Kidney glomerular epithelial cell (primary cell): ENCODE data around the gene PAXX.
A peak's percentile ranks its signal among the peaks of the same experiment; 100 is the strongest.

Source experiments
- DNase-seq: peaks from one replicate; lab custom pipeline; 2025; lab: John Stamatoyannopoulos, UW

Gene PAXX, protein sequence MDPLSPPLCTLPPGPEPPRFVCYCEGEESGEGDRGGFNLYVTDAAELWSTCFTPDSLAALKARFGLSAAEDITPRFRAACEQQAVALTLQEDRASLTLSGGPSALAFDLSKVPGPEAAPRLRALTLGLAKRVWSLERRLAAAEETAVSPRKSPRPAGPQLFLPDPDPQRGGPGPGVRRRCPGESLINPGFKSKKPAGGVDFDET

DNA sequence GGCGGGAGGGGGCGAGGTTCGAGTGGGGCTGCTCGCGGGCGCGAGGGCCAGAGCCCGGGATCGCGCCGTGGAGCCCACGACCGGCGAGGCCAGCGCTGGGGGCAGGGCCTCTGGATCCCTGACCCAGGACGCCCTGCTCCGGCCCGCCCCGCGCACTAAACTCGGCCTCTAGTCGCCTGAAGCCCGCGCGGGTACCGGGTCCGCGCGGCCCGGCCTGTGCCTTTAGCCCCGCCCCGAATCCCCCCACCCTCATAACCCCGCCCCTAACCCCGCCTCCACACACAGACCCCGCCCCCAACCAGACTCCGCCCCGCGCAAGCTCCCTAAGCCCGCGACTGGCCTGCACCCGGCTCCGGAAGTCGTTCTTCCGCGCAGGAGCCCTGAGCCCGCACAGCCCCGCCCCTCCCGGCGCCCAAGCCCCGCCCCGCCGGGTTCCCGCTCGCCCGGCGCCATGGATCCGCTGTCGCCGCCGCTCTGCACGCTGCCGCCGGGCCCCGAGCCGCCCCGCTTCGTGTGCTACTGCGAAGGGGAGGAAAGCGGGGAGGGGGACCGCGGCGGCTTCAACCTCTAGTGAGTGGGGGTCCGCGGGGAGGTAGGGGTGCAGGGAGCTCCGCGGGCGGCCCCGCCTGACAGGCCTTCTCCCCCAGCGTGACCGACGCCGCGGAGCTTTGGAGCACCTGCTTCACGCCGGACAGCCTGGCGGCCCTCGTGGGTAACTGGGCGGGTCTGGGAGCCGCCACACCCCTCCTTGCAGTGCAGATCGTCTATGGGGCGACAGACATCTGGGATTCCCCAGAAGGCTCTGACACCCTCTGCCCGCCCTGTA lies at the start of gene PAXX:
Gene PAXX, plus strand, starts transcription at position 430 of the 826 bp plus-strand sequence. Its CDS starts 22 bp downstream, at position 452.
- DNase-seq: peak; percentile 67

DNA sequence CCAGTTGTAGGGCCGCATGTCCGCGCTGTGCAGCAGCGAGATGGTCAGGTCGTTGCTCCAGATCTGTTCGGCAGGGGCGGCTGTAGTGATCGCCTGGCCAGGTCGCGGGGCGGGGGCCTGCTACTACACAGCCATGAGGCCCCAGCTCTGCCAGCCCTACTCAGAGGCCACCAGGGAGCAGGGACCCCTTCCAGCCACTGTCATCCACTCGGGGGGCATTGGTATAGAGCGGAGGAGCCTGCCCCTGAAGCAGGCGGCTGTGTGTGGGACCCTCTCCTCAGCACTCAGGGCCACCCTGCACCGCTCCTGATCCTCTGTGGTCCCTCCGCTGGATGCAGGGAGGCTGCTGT lies 49.4 kb upstream of the PAXX start:
- DNase-seq: no peak

DNA sequence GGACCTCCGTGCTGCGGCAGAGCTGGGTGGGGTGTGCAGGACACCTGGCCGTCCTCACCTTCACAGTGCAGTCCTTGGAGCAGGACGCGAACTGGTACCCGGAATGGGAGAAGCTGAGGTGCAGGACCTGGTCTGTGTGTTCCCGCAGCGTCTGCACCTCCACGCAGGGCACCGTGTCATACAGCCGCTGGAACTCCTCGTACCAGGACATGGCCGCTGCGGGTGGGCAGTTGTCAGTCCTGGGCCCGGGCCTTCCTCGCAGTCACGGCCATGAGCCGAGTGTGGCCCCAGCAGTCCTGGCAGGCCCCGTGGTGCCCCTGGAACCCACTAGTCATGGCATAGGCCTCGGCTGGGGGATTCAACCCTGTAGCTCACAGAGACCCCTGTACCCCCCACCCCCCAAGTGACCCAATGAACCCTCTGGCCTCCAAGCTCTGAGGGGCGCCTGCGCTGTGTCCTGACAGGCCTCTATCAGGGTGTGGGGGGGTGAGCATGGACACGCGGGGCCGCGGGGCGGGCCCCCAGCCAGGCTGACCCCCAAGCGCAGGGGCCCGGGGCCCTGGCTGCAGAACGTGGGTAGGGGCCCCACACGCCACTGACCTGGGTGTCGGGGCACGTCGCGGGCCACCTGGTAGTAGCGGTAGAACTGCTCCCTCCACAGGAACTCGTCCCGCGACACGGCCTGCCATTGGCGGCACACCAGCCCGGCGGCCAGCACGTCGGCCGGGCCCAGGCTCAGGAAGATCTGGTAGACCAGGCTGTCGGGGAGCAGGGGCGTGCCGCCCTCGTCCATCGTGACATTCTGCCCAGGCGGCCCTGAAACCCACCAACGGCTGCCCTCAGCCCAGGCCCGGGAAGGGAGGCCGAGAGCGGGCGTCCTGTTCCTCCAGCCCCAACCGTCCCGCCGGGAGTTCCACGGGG lies 48.7 kb upstream of the PAXX start:
- DNase-seq: no peak

DNA sequence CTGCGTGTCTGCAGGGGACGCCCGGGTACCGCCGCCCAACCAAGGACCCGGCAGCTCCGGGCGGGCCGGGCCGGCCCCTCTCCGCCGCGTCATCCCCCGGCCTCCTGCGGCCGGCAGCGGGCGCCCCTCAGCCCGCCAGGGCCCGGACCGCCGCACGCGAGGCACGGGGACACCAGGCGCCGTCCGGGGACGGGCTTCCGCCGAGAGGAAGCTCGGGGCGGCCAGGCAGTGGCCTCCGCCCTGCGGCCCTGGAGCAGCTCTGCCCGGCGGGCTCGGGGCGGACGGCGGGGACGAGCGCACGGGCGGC lies 48.1 kb upstream of the PAXX start:
- DNase-seq: no peak

DNA sequence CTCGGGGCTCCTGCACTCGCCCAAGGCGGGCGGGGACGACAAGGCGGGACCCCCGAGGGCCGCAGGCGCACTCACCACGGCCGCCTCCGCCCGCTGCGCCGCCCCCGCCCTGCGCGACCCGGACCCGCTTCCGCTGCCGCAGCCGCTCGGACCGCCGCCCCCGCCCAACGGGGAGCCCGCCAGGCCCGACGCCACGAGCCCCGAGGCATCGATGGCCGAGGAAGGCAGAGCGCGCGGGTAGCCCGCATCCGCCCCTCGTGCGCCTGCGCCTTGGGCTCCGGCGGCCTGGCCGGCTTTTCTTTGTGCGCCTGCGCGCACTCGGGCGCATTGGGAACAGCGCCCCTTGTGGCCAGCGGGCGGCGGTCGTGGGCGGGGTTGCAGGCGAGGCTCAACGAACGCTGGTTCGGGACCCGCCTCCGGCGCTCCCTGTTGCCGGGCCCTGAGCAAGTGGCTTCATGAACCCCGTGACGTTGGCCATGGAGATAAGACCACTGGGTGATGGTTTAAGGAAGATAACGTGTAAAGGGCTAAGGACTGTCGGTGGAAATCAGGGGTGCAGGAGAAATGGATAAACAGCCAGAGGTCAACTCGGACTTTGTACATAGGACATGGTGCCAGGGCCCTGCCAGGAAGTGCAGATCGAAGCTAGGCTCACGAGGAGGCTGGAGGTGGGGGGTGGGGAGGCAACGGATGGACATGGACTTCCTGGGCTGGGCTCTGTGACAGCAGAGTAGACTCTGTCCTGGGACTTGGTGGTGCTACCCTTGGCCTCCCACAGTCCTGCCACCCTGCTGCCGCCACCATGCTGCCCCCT lies 47.5 kb upstream of the PAXX start, which contains the start of the genes C8G and FBXW5:
Gene C8G, plus strand, starts transcription at position 725 of the 814 bp plus-strand sequence. Its CDS starts 78 bp downstream, at position 803.
Gene FBXW5, minus strand, starts transcription at position 220 of the 814 bp plus-strand sequence. CDS start 655 bp downstream, outside the sequence.
- peak; percentile 91 for DNase-seq

DNA sequence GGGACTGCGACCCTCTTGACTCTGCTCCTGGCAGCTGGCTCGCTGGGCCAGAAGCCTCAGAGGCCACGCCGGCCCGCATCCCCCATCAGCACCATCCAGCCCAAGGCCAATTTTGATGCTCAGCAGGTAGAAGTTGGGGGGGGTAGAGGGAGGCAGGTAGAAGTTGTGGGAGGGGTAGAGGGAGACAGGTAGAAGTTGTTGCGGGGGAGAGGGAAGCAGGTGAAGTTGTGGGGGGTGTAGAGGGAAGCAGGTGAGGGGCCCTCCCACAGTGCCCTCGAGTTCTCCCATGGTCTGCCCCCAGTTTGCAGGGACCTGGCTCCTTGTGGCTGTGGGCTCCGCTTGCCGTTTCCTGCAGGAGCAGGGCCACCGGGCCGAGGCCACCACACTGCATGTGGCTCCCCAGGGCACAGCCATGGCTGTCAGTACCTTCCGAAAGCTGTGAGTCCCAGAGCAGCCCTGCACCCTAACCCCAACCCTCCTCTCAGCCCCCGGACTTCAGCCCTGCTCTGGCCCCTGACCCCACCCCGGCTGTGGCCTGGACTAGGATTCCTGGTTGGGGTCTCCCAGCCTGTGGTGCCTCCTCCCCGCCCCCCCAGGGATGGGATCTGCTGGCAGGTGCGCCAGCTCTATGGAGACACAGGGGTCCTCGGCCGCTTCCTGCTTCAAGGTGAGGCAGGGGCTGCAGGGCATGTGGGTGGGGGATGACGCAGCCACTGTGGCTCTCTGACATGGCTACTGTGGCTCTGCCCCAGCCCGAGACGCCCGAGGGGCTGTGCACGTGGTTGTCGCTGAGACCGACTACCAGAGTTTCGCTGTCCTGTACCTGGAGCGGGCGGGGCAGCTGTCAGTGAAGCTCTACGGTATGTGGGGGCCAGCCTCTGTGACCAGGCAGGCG lies 46.6 kb upstream of the PAXX start:
- no peak for DNase-seq

DNA sequence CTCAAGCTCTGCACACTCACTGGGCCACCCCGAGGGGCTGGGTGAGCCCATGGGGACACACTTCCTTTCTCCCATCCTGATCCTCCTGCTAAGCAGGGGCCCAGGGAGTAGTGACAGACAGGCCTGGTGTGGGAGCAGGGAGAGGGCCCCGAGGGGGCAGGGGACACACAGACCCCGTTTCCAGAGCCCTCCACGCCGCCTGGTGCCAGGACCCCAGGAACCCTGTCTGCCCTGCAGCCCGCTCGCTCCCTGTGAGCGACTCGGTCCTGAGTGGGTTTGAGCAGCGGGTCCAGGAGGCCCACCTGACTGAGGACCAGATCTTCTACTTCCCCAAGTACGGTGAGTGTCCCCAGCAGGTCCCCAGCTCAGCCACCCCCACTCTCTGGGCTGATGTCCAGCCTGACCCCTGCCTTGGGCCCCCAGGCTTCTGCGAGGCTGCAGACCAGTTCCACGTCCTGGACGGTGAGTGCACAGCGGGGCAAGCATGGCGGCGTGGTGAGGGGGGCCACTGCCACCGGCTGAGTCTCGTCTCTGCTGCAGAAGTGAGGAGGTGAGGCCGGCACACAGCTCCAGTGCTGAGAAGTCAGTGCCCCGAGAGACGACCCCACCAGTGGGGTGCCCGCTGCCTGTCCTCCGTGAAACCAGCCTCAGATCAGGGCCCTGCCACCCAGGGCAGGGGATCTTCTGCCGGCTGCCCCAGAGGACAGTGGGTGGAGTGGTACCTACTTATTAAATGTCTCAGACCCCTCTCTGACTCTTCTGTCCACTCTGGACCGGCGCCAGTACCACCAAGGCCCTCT lies 45.8 kb upstream of the PAXX start:
- DNase-seq: no peak

DNA sequence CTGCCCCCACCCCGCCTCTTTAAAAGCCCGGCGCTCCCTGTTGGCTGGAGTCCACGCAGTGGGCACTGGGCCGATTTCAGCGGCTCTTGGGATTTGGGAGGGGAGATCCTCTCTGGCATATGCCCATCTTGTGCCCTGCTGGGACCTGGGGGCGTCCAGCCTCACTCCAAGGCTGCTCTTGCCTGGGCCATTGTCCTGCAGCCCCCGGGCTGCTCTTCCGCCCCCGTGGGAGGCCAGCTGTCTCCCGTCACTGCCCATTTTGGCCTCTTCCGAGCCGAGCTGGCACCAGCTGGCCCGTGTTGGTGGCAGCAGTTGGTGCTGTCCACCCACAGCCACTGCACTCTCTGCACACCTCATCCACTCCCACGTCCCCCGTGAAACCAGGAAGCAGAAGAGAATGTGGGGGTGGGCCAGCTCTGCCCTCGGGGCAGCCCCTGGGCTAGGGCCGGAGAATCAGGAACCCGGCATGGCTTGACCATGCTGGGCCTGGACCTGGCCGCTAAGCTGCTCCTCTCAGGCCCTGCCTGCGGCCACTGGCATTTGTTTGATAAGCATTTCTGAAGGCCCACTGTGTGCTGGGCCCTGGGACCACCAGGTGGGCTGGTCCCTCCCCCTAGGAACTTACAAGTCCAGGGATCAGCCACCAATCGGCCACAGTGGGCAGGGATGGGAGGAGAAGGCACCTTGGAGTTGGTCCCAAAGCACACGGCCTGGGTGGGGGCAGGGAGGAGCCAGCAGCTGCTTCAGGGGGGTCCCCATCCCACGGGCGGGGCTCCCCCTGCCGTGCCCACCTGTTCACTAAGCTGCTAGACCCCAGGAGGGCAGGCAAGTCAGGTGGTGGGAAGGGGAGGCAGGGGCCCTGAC lies 45.0 kb upstream of the PAXX start:
- DNase-seq: no peak

DNA sequence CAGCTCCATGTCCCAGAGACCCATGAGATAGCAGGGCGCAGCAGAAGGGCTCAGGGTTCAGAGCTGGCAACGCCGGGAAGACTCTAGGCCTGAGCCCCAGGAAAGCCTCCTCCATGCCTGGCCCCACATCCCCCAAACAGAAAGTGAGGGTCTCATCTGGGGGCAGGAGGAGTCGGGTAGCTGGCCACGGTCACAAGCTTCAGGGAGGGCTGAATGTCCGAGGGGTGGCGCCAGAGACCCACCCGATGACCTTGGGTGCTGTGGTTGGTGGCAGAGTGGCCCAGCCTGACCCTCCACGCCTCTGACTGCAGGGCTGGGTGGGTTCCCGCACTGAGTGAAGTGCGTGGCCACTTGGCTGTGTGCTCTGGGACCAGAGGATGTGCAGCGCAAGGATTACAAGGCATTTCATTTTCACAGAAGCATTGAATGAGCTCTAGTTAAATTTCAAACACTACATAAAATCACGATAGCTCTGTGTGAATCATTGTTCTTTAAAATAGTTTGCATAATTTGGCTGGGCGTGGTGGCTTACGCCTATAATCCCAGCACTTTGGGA lies 44.2 kb upstream of the PAXX start:
- no peak for DNase-seq

DNA sequence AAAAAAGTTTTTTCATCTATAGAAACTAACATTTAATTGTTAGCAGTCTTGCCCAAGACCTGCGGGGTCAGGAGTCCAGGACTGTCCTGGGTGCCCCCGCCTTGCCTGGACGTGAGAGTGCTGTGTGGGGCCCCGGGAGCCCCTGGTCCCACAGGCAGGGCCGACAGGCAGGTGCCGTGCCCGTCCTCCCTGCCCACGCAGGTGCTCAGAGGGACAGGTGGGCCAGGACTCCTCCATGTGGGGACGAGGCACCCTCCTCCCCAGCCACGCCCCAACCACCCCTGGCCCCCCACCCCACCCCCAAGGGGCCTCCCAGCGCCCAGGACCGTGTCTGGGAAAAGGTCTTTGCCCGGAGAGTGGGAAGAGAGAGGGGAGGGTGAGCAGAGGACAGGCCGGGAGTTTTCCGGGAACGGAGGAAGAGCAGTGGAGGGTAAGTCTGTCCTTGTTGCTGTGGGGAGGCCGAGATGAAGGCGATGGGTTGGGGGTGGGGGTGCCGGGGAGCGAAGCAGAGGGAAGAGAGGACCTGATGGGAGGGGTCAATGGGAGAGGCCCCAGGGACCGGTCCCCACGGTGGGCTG lies 42.9 kb upstream of the PAXX start:
- DNase-seq: no peak

DNA sequence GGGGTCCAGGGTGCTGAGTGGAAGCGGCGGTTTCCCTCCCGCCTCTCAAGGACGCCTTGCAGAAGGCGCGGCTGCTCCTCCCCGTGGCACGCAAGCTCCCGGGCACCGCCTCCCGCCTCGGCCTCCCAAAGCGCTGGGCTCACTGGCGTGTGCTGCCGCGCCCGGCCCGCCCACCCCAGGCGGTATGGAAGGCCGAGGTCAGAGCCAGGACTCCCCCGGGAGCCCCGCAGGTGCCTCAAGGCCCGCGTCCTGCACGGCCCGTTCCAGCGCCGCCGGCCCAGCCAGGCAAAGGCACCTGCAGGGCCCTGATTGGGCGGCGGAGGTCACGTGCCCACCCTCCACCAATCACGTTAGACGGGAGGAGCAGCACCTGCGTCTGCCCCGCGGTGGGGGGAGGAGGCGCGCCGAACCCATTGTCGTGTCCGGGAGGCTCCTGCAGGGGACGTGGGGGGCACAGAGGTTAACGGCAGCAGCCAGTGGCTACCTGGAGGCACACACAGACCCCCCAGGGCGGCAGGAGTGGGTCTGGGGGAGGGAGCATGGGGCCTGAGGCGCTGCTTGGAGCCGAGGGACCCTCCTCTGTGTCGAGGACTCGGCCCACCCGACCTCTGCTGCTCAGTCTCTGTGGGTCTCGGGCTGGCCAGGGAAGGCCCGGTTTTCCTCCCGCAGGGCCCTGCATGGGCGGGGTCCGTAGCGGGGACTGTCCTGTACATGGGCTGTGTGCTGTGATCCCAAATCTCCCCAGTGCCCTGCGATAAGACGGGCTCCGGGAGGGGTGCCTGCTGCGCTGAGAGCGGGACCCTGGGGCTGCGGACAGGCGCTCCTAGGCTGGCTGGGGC lies 42.2 kb upstream of the PAXX start:
- DNase-seq: peak; percentile 84

DNA sequence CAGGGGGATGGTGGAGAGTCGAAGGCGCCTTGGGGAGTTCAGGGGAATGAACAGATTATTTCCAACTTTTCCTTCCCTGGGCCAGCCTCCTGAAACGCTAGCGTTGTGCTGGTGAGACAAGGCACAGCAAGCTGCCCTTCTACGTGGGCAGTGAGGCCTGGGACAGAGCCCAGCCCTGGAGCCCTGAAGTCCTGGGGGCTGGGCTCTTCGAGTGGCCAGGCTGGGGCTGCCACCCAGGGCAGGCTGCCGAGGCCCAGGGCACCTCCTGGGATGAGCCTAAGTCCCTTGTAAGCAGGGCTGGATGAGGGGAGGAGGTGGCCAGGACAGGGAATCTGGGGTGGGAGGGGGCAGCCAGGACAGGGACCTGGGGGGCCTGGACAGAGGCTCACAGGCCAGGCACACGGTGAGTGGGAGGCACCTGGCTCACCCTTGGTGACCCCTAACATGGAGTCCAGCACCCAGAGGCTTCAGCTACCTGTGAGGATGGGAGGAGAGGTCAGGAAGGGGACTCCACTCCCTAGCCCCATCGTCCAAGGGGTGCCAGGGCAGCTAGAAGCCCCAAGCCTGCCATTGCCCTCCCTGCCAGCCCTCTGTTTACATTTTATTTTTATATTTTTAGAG lies 41.5 kb upstream of the PAXX start:
- no peak for DNase-seq

DNA sequence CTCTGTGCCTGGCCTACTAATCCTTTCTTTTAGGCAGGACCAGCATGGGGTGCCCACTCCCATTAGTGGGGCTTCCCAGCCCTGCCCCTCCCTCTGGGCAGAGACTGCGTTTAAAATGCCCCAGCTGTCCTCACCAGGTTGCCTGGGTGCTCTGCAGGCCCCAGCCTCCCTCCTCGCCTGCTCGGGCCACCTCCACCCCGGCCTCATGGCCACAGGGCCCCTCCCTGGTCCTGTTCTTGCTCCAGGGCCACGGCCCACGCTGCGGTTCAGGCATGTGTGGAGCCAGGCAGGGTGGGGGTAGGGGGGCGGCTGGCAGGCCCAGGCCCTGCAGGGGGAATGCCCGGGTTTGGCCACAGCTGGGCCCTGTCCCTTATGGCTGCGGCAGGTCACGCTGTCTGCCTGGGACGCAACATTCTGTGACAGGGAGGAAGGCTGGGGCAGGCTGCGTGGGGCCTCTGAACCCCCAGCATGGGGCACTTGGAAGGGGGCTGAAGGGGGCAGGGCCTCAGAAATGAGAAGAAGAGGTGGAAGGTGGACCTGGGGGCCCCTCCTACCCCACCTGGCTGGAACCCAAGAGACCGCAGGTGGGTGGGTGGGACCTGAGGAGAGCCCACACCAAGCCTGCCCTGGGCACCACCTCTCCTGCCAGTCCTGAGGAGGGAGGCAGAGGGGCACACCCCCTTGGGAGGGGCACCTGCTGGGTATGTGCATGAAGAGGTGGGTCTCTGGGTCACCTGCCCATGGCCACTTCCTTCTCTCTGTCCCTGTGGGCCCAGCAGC lies 40.5 kb upstream of the PAXX start, which contains the start of gene LCN12:
Gene LCN12, plus strand, starts transcription at position 733 of the 780 bp plus-strand sequence. CDS start 55 bp downstream, outside the sequence.
- DNase-seq: no peak

DNA sequence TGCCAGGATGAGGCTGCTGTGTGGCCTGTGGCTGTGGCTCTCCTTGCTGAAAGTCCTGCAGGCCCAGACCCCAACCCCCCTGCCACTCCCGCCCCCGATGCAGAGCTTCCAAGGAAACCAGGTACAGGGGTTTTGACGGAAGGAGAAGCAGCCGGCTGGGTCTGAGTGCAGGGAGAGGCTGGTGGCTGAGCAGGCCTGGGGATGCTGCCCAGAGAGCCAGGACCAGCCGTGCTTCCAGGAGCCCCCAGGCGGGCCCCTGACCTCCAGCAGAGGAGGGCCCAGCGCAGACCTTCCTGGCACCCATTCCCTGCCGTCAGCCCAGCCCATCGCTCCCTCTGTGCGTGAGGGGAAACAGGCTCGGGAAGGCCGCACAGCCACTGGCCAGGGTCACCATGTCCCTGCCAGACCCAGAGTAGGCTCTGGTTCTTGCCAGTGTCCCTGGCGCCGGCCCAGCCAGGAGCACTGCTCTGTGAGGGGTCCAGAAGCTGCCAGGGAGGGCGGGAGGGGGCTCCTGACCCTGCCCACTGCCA lies 39.8 kb upstream of the PAXX start:
- DNase-seq: no peak
